Measurements from ENCODE around the gene PSMD6.

PSMD6 gene

DNA sequence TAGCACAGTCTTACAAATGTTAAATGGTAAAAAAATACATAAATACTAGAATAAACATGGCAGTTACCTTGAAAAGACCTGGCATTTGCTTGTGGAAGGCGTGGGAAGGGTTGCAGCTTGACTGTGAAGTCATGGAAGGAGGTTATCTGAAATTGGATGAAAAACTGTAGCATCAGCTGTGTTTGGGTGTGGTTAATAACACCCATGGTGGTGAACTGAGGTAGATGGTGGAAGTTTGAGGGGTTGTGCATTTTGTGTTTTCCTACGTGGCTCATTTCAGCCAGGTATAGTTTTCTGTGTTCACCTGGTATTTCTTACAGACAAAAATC is 46.5 kb downstream of the PSMD6 start:
- no peak for DNase-seq

DNA sequence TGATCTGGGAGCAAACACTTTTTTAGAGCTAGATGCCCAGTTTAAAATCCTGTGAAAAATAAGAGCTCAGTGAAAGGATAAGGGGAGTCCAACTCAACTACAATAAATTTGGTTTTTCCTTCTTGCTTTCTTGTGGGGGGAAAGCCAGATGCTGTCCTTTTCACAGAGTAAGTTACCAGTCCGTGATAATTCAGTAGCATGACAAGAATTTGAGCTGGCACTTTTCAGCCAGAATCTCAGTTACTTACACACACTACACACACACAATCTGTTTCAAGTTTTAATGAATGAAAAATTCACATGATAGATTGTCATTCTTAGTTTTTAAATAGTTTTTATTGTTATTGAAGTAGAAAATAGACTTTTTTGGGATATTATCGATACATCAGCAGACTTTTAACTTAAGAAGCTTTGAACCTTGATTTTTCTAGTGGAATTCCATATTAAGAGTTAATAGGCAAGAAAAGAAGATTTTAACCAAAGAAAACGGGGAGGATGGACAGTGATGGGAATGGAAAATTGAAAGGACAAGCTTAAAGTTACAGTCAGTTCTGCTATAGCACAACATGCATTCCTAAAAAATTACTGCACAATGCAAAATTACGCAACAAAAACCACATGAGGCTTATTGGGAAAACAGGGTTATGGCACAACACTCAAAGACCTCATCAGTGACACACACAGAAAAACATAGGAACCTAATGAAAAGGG is 47.0 kb downstream of the PSMD6 start:
- DNase-seq = peak; percentile 57

DNA sequence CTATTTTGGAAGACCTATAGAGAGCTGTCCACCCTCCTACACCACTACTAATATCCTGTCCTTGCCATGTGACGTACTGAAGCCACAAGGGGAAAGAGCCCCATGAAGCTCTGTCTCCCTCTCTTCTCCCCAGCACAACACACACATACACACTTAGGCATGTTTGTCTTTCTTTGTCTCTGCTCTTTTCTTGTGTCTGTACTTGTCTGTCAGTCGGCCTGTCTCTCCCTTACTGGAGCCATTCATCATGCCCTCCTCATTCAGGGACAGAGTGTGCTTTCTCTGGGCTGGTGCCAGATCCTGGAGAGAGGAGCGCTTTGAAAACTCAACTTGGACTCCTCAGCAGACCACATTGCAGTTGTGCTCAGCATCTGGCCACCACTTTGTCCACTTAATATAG is 47.6 kb downstream of the PSMD6 start:
- no peak for DNase-seq

DNA sequence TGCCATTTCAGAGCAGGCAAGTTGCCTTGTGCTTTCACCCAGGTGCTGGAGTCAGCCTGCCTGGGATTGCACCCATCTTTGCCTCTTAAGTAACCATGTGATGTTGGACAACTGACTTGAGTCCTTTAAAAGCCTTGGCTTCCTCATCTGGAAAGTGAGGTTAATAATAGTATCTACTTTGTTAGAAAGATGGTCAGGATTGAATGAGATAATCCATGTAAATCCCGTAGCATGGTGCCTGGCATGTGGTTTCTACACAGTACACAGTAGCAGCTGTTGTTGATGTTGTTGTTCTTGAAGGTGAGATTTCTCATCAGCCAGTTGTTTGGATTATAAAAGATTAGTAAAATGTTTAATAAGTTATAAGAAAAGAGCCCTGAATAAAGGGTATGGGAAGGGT is 48.8 kb downstream of the PSMD6 start:
- DNase-seq = no peak

DNA sequence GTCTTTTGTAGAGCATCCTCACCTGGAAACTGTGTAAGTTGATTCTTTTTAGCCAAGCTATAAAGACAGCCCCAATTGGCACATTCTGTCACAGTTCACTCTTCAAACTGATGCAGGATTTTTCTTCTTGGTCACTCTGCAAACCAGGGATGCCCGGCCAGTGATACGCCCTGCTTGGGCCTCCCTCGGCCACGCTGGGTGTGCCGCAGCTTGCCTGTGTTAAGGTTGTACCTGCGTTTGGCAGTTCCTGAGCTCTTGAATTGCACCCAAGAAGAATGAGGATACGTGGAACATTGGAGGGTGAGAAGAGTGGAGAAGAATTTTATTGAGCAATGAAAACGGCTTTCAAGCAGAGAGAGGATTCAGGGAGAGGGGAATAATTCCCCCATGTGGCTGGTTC is 49.9 kb downstream of the PSMD6 start:
- DNase-seq = no peak

DNA sequence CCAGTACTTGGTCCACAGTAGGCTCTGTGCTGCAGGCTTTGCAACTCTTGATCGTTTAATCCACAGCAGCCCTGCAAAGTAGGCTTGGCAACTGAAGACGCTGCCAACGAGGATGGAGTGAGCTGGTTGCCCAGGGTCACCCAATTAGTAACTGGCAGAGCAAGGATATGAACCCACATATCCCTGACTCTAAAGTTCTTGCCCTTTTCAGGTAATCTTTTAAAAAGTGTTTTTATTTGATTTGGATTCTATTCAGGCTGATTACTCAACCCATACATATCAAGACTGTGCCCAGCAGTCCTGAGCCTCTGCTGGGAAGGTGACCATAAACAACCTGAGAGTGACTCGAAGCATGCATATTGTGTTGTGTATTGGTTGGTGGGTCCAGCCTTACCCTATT is 50.3 kb downstream of the PSMD6 start:
- no peak for DNase-seq

DNA sequence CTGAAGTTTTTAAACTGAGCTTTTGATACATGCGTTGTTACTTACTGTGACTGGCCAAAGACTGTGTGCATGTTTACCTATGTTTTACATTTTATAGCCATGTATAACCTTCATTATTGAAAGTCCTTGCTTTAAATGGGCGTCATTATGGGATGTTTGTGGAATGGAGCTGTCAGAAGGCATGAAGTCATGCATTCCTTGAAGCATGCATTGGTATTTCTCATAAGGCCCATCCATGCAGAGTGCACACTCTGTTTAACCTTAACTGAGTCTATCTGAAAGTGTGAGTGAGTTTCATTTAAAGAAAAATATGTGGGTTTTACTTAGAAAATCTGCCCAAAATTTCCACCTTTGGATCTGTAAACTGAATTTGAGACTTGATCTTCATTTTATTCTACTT is 51.1 kb downstream of the PSMD6 start:
- DNase-seq = no peak

DNA sequence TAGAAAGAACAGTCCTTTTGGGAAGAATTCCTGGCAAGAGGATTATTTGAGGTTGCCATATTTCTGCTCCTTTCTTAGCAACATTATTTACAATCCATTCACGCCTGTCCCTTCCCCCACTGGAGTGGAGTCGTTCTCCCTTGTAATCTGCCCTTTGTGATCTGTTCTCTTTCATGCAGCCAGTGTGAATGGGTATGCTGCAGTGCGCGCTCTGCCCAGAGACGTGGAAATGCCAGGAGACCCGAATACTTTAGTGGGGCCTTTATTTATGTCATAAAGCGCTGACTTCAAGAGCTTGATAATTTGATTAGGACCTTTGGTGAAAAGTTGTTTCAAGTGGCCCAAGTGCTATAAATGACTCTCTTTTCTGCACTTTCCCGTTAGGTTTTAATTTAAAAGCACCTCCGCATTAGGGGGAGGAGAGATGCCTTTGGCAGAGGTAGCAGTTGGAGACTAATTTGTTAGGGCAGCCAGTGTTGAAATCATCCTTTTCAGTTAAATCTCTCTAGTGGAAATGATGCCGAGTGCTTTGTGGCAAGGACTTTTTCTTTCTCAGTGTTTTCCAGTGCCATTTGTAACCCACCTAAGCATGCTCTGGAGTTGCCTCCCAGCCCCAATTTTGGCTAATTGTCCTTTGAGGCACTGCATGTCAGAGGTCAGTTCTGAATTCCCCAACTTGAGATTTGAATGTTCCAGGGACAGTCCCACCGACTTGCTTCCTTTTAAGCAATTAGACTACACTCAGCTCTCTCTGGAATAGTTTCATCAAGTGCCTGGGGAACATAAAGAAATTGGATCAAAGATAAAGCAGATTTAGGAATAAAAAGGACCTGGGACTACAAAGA is 52.4 kb downstream of the PSMD6 start:
- DNase-seq = peak; percentile 69

DNA sequence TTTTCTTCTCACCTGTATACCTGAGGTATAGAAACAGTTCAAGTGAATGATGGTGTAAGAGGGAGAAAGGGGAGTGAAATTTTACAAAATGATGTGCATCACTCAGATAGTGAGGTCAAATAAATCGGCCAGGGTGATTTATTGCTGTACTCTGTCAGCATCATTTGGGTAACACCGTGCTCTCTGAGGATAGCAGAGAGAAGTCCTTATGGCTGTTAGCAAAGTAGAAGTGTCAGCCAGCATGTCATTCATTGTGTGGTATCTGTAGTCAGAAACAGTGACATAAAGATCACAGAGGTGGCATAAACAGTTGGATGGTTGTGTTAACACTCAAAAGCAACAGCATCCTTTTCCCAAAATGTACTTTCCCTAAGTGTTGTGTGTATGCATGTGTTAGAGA is 53.4 kb downstream of the PSMD6 start:
- DNase-seq = no peak

DNA sequence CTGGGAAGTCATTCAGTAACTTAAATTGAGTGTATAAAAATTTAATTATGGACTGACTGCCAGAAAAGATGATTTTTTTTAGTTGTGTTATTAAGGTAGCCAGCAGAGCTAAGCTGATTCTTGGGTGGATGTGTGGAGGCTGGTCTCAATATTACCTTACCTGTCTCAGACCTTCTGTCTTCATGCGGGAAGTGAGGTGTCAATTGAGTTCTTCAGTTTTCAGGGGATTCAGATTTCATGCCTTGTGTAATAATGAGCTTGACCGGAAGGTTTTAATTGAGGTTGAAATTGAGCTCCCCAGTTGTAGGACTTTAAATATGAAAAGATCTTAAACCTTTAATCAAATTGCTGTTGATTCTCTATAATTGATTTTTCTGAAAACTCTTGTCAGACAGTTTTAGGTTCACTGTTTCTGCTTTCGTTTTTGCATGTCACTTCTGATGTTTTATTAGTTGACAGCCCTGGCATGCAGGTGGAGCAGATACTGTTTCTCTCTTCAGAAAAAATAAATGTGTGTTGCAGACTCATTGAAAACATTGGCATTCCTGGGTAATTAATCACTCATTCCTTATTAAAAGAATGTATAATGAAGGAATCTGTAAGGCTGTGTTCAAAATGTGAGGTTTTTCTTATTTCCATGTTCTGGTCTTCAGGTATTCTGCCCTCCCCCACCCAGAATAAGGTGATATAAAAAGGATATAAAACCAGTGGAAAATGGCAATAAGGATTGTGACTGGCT is 54.5 kb downstream of the PSMD6 start:
- no peak for DNase-seq

DNA sequence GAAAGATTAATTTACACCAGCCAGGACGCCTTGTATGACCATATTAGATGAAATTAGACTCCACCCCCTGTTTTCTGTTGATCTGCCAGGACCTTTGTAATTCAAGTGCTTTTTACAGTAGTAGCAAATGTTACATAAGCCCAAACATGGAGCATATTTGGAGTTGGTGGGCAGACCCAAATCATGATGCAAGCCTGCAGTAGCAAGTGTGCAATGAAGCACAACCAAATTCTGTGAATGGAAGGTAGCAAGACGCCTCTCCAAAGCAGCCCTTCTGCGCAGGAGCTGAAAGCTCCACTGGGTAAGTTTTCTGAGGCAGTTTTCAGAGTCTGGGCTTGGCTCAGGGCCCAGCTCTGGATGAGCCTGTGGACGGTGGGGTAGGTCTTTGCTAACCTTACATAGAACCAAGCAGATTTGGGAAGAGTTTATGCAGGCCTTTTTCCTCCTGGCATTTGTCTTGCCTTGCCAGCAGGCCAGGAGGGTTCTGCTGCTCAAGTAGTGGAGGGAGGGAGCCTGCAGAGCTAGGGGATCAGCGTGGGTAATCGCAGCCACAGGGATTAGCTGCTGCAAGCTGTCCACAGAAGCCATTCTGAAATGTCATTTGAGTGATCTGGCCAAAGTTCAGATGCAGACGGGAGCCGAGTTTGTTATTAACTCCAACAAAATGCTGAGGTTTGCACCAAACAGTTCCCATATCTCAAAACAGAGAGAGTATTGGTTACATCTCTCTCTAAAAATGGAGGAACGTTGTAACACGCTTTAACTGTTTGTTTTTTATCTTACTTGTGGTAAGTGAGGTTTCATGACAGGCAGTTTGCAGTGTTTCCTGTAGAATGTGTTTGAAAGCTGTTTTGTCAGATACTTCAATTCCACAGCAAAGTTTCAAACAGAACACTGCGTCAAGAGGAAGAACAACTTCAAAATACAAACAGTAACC is 55.4 kb downstream of the PSMD6 start:
- DNase-seq = peak; percentile 94

DNA sequence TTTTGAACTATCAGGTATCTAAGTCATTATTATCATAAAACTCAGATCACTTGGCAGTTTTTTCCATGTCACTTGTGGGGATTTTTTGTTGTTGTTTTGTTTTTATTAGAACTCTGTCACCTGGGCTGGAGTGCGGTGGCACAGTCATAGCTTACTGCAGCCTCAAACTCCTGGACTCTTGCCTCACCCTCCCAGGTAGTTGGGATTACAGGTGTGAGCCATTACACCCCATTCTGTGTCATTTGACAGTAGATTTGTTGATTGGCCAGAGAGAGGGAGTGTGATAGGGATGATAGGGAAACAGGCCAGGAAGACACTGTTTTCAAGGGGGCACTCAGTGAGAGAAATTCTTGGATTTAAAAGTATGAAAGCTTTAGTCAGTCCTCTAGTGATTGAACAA is 56.4 kb downstream of the PSMD6 start:
- DNase-seq = no peak

DNA sequence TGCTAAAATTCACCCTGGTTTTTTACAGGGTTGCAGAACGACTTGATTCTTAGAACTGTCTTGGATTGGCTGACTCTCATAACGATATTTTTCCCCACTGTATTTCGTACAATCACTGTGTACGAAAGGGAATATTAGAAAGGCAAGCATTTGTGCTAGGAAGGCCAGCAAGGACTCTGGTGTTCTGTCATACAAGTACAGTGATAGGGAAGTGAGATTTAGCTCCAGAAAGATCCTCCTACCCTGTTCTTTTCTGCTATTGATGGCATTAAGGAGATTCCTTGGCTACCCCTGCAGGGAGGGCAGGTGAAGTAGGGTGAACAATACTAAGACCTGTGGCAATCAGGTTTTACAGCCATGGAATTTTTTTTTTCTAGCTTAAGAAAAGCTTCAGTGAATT is 57.3 kb downstream of the PSMD6 start:
- no peak for DNase-seq

DNA sequence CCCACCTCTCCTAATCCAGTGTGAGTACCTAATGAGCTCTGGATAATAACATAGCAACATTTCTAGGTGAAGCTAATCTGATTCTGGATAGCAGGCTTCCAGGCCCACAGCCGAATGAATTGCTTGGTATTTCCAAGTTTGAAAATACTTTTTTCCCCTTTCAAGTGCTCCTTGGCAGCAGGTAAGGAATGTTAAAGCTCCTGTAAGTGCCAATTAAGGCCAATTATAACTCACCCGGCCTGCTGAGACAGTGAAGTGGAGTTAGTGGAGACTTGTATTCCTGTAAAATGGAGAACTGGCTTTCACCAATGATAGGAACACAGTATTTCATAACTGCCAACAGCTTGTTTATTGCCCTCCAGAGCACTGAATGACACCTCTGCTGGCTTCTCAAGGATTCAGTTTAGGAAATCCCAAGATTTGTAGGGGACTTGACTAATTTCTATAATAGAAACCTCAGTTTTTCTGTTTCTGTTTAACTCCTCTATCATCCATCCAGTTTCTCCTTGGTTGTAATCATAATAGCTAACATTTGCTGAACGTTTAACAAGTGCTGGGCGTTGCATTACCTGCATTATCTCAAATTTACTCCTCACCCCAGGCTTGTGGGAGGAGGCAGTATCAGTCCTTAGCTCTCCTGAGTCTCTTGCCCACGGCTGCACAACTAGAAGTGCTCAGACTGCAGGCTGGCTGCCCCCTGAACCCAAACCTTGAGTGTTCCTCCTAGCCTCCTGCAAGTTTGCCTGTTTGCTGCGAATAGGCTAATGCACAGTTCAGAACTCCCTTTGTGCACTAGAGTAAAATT is 58.4 kb downstream of the PSMD6 start:
- DNase-seq = peak; percentile 33

DNA sequence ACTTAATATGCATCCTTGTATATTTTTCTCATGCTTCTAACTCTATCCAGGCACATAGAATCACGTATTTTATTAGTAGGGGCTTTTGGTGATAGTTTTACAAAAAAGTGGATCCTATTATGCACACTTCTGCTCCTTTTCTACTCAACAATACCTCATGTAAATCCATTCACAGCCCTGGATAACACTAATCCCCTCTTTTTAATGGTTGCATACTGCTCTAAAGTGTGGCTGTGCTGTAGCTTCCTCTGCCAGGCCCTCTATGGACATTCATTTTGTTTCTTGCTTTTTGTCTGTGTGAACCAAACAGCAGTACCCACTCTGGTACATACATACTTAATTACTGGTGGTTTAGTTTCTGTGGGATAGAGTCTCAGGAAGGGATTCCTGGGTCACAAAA is 59.8 kb downstream of the PSMD6 start:
- no peak for DNase-seq

DNA sequence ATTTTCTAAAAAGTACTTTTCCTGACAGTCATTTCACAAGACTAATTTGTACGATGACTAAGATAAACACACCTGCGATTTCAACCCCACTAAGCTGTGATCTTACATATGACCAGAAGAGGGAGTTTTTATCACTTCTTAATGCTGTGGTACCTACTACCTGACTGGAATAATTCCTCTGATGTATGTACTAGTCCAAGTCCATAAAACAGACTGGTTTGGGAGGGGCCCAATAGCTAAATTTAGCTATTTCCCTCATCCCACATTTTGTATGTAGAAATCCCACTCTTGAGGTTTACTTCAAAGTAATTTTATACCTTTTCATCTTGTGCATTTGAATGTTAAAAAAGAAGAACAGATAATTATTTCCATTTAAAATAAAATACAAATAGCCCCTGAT is 61.4 kb downstream of the PSMD6 start:
- peak; percentile 72 for DNase-seq

Data from hematopoietic multipotent progenitor cell treated with erythropoietin and hydrocortisone succinate and interleukin-3 and kit ligand, for 4 days (in vitro differentiated cells).